ENCODE data around the gene KCNJ1.
A peak's percentile ranks its signal among the peaks of the same experiment; 100 is the strongest.

The KCNJ1 gene

DNA sequence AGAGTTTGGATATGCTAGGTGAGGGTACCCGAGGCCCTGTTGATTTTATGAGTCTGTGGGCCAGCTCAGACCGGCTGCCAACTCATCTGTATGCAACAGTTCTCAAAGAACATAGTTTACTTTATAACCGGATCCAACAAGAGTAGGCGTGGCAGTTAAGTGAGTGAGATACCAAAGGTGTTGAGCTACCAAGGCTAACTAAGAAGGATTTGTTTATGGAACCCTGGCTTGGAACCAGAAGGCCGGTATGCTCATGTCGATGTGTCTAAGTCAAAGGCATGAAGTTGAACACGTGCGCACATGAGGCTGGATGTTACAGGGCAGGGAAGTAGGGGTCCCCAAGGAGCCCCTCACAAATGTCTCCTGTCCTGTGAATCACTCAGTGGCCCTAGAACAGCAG is at the start of gene KCNJ1:
TSS of gene KCNJ1 (minus strand) at position 20 of the 400 bp plus-strand sequence. CDS start 27,053 bp downstream, outside the sequence.
- no peak for DNase-seq

DNA sequence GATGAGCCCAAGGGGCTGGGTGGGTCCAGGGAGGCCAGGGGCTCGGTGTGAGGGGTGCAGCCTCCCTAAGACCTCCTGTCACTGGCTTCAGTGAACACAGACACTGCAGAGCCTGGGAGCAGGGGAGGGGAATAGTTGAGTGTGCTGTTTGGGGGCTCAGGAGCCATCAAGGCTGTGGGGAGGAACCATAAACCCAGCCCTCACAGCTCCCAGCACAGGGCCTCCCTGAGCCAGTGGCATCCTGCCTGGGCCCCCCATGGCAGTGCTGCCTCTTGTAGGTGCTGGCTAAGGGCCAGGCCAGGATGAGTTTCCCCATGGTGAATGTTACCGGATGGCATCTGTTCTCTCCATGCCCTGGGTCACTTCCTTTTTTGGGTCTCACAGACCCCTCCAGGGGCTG is 49.6 kb upstream of the KCNJ1 start:
- DNase-seq: no peak

DNA sequence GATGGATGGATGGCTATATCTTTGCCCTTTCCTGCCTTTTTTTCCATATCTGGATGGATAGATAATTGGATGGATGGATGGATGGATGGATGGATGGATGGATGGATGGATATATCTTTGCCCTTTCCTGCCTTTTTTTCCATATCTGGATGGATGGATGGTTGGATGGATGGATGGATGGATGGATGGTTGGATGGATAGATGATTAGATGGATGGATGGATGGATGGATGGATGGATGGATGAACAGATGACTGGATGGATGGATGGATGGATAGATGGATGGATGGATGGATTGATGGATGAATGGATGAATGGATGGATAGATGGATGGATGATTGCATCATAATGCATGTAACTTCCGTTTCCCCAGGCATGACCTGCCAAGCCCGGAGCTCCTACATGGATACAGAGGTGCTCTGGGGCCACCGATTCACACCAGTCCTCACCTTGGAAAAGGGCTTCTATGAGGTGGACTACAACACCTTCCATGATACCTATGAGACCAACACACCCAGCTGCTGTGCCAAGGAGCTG is 49.0 kb upstream of the KCNJ1 start:
- no peak for DNase-seq

DNA sequence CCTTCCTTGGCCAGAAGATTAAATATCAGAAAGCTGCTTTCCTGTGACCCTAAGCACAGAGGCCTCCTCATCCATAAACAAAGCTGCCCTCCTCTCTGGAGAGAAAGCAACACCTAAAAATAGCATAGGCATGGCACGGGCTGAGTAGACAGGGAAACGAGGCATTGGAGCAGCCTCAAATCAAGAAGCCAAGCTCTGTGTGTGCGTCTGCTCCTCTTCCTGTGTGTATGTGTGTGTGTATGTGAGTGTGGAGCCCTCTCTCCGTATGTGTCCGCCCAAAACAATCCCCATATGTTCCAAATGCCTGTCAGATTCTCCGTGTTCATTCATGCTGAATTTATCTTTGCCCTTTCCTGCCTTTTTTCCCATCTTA is 48.0 kb upstream of the KCNJ1 start:
- no peak for DNase-seq

DNA sequence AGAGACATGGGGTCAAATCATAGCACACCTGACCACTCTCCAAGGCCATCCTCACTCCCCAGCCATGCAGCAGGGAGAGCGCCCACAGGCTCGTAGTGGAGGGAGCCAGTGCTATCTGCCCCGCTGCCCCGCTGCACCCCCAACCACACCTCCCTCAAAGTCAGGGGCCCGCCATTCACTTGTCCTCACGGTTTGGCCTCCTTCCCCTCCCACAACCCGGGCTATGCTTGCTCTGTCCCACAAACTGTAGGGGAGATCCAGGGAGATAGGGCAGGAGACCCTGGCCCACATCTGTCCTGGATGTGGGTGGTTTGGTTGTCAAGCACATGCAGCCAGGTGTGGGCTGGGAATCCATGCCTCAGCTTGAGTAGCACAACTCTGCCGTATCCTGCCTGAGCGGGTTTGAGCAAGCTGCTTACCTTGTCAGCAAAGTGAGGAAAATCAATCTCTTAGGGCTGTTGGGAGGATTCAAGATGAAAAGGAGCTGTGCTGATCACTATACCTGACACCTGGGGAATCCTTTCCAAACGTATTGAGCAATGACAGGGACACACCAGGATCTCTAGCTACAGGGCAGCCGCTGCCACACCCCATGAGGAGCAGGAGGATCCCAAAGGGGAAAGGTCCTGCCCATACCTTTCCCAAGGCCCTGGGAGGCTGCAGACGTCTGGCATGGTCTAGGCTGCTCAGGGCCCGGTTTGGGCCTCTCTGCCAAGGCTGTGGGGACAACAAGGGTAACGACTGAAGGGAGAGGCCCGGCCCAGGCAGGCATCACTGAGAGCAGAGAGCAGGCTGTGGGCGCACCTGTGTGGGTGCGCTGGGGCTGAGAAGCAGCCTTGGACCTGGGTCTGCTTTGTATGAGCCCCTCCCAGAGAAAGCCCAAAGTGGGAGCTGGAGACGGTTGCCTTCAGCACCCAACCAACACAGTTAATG is 47.4 kb upstream of the KCNJ1 start:
- DNase-seq: no peak

DNA sequence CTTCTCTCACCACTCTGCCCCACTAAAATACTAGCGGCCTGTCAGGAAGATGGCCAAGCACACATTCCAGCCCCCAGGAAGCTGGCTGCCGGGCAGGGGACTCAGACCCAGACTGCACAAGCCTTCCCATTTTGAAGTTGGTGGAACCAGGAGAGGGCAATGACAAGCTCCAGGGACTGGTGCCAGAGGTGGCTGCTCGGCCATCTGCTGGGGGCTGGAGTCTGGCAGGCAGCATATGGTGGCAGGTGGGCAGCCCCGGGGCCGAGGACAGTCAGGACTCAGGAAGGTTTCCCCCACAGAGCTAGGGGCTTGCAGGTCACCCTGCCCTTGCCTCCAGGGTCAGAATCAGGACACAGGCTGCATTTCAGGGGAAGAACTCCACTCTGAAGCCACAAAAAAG is 46.7 kb upstream of the KCNJ1 start:
- DNase-seq: no peak

DNA sequence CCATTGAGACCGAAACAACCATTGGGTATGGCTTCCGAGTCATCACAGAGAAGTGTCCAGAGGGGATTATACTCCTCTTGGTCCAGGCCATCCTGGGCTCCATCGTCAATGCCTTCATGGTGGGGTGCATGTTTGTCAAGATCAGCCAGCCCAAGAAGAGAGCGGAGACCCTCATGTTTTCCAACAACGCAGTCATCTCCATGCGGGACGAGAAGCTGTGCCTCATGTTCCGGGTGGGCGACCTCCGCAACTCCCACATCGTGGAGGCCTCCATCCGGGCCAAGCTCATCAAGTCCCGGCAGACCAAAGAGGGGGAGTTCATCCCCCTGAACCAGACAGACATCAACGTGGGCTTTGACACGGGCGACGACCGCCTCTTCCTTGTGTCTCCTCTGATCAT is 44.6 kb upstream of the KCNJ1 start:
- DNase-seq: no peak

DNA sequence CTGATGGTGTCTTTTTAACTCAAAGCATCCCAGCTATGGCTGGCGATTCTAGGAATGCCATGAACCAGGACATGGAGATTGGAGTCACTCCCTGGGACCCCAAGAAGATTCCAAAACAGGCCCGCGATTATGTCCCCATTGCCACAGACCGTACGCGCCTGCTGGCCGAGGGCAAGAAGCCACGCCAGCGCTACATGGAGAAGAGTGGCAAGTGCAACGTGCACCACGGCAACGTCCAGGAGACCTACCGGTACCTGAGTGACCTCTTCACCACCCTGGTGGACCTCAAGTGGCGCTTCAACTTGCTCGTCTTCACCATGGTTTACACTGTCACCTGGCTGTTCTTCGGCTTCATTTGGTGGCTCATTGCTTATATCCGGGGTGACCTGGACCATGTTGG is 44.1 kb upstream of the KCNJ1 start:
- DNase-seq: no peak

DNA sequence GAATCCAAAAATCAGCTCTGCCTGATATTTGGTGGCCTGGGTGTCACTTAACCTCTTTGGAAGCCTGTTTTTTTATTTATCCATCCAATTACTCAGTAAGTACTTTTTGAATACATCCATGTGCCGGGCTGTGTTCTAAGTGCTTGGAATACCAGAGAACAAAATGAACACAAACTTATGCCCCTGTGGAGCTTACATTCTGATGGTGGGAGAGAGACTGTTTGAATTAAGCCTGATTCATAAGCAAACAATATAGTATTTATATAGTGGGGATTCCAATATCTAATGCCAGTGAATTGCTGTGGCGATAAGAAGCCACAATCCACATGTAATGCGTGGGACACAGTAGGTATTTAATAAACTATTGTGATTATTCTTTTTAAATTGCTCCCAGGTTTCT is 43.5 kb upstream of the KCNJ1 start:
- no peak for DNase-seq

DNA sequence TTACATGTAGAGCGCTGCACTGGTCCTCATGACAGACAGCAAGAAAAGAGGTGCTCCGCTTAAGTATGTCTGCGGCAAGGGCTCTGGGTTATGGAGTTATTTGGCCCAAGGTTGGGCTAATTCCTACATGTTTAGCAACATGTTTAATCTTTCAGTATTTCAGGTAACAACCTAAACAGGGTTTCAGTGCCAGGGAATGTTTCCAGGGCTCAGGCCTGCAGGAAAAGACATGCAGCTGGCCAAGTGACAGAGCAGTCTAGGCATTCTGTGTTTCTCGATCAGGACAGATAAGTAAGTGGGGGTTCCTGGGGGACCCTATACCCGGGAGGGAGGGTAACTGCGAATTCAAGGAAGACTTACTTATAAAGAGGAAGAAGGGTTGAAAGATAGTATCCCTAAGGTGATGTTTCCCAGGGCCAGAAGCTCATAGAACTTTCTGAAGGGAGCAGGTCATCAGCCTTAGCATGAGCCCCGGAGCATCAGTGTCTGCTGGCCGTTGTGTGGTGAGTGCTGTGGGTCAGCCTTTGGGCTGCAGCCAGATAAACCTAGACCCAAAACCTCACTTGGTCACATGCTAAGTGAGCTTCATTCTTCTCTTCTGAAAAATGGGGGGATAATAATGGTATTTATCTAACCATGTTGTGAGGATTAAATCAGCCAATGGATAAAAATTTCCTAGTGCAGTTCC is 42.5 kb upstream of the KCNJ1 start:
- no peak for DNase-seq

DNA sequence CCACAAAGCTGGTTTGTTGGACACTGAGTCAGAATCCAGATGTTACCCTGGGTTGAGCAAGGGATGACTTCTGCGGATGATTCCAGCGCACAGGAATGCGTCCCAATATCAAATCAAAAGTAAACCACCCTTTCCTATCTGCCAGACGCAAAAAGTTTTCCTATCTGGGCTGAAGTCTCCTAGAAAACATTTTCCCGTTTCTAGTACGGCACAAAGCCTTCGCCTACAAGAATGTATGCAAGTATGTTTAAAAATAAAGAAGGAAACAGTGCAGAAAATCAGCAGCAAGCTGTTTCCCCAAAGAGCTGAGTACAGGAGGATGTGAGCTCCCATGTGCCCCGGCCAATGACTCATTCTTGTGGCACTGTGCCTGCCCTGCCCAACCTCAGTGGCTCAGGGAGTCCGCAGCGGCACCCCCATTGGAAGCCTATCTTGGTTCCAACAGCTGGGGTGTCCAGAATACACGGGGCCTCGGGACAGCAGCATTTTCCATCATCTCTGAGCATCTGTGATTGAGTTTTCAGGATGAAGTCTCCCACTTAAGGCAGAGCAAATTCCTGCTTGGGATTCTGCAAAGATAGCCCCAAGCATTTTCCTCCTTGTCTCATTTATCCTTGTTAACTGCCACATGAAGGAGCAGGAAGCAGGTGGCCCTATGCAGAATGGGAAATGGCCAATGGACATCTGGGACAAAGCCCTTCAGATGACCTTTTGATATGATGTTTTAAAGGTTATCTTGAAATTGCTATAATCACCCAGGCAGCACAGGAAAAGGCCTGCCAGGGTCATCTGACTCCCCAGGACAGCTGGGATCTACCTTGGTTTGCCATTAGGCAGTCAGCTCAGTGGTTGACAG is 41.5 kb upstream of the KCNJ1 start:
- DNase-seq: no peak

DNA sequence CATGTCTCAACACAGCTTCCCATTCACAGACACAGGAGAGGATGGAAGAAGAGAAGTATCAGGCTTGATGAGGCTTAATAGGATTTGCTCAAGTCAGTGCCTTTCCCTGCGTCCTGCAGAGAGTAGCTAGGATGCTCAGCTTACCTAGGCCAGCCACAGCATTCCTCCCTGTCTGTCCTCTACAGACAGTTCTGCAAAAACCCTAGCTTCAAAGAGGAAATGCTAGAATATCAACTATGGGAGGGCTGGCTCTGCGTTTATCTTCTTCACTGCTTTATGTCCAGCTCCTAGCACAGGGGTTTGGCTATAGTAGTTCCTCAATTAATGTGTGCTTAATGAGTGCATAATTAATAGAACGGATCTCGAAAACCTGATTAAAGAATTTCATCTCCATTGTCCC is 40.5 kb upstream of the KCNJ1 start:
- DNase-seq: no peak

DNA sequence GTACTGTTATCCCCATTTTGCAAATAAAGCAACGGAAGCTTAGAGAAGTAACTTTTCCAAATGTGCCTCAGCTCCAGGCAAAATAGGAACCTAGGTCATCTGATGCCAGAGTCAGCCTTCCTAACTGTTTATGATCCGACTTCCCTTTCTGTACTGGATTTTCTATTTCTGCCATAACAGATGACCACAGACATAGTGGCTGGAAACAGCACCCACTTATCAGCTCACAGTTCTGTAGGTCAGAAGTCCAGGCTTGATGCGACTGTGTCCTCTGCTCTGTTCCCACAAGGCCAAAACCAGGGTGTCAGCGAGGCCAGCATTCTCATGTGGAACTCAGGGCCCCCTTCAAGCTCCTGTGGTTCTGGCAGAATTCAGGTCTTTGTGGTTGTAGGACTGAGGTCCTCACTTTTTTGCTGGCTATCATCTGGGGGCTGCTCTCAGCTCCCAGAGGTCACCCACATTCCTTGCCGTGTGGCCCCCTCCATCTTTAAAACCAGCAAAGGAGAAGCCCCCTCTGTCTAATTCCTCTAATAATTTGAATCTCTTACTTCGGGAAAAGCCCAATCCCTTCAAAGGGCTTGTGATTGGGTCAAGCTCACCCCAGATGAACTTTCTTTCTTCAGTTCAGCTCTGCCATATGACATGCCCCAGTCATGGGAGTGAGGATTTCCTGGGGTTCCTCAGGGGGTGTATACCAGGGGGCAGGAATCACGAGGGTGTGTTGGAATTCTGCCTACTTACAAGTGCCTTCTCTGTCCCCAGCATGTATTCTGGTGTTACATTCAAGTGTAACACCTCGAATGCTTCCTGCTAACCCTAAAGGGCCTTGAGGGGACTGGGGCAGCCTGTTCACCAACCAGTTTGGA is 39.3 kb upstream of the KCNJ1 start:
- DNase-seq: no peak

DNA sequence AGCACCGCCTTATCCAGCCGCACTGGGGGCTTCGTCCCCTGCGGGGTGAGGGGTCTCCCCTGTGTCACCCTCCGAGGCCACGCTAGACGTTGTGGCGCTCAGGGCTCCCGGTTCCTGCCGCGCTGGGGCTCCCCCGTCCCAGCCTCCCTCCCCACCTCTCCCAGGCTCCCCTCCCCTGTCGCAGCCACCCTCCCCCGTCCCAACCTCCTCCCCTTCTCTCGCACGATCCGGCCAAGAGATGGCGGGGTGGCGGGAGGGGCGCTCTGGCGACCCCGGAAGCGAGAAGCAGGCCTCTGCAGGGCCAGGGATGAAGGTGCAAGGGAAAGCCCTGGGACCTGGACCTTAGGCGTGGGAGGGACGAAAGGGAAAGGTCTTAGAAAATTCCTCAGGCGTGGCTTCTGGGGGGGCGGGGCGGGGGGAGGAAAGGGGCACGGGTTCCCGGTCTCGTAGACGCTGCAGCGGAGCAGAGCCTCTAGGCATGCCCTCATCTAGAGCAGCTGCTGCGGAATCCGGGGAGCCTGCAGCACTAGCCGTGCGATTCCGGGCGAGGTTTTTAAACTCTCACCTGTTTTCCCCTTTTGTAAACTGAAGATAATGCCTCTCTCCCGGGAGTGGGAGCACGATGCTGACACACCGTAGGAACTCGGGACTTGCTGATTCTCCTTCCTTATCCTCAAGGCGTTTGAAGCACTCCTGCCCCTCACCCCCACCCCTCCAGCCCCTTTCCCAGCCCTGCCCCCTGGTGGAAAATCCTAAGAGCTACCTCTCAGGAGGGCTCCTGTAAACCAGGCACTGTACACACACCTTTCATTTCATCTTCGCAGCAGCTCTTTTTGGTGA is 38.5 kb upstream of the KCNJ1 start:
- peak; percentile 34 for DNase-seq

DNA sequence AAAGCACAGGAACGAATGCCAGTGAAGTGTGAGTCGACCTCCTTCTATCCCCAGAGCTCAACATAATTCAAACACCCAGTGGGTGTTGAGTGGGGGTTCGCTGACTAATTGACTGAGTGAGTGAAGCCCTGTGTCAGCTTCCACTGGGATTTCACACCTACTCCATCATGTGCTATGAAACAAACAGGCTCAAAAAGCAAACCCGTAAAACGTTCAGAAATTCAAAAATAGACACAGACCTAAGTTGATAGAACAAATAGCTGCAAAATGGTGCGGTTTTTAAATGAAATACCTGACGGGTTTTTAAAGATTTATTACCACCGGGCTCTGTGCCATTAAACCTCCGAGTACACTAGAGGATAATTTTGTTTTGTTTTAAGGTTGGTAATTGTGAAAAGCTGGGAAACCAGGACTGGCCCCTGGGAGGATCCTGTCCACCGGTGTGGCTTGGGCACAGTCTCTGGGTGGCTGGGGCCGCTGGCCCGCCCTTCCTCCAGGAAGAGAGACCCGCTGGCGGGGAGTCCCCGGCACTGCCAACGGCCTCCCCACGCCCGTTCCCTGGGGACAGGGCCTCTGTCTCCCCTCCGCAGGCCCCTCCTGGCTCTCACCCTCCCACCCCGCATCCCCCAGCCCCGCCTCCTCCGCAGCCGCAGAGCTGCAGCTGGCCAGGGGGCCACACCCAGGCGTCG is 37.7 kb upstream of the KCNJ1 start:
- DNase-seq: peak; percentile 63

DNA sequence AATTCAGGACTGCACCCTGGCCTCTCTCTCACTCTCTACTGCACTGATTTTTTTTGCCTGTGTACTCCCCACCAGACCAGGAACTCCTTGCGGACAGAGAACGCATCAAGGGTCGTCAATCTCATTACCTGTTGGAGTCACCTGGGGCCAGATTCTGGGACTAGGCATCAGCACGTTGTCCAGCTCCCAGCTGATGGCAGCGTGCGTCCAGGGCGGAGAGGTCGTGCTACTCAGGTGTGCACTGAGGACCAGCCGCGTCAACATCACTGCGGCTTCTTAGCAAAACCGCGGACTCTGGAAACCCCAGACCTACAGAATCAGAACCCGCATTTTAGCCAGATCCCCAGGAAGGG is 37.2 kb upstream of the KCNJ1 start:
- no peak for DNase-seq

DNA sequence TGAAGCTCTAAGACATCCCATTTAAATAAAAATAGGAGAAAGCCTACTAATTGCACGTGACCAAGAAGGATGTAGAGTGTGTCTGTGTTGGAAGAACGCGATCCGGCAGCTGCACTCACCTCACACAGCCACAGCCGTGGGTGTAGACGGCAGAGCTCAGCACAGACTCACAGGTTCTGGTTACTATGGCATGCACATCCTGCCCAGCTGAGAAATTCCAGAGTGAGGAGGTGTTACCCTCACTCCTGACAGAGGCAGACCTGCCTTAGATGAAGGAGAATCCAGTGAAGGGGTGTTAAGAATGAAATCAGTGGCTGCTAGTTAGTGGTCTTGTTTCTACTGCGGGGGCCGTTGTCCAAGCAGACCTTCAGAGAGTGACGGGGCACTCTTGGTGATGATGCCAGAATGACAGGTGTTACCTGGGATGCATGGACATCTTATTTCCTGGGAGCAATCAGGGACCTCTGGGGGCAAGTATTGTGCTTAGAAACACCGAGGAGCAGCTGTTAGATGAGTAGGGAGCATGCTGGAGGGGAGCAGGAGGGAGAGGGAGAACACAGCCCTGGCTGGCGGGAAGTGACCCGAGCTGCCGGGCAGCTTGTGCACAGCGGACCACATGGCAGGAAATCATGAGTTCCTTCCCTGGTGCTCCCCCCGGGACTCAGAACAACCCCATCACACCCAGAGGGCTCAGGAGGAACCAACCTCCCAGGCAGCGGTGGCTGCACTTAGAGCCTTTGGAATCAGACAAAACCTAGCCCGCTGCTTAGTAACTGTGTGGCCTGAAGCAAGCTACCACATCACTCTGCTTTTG is 36.4 kb upstream of the KCNJ1 start:
- DNase-seq: no peak

DNA sequence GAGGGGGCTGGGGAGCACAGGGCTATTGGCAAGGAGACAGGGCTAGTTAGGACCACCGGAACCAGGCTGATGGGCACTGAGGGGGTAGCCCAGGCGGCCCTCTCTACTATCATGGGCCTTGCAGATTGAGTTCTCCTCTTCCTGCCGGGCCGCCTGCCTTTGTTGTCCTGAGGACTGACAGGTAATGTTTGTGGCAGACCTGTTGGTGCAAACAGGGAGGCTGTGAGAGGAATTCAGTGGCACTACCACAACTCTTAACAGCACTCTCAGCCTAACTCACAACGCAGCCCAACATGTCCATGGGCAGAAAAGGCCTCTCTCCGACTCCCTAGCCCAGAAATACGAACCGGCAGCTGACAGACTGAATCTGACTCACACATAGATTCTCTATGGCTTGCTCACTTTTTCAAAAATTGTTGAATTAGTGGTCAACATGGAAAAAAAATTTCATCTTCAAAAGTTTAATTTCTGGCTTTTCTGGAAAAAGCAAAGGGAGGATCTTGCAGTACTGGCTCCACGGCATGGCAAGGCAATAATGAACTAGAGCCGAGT is 35.5 kb upstream of the KCNJ1 start:
- DNase-seq: no peak

Data from NCI-H2171 (cell line).